NCI-H1048 (cell line): ENCODE data around the gene MYF5.

Experiments used
- DNase-seq: peaks from one replicate; lab custom pipeline; 2025; lab: John Stamatoyannopoulos, UW

Gene MYF5

GRCh38 chr12:80766210-80766609 lies 49.5 kb downstream of the MYF5 start:
- no peak for DNase-seq

- peak; percentile 13 for DNase-seq
Measured at GRCh38 chr12:80766897-80767296, 50.2 kb downstream of the MYF5 start.
